Thyroid gland (tissue), 4 donors: ENCODE data around the gene KRTAP10-3.

Source experiments
- POLR2A ChIP-seq, 2 donors: fragments of 450-650 bp; IDR thresholded peaks; one replicate each; pipeline ENCODE4 v1.6.1; 2017; ENCODE audit warnings: antibody characterized with exemption in 2 of 2, mild to moderate bottlenecking in 2 of 2, moderate library complexity in 1 of 2
- TF ChIP-seq, protein P1 (sequence below), 6 experiments: fragments of 200-600 bp in 3 of 6; fragments of 450-650 bp in 3 of 6; sonication (generic) in 3 of 6; IDR thresholded peaks; one replicate each; pipeline ENCODE4 v1.5.1; 2016 to 2019; ENCODE audit warnings: antibody characterized with exemption in 6 of 6, mild to moderate bottlenecking in 2 of 6, inconsistent platforms in 1 of 6, moderate library complexity in 1 of 6

DNA sequence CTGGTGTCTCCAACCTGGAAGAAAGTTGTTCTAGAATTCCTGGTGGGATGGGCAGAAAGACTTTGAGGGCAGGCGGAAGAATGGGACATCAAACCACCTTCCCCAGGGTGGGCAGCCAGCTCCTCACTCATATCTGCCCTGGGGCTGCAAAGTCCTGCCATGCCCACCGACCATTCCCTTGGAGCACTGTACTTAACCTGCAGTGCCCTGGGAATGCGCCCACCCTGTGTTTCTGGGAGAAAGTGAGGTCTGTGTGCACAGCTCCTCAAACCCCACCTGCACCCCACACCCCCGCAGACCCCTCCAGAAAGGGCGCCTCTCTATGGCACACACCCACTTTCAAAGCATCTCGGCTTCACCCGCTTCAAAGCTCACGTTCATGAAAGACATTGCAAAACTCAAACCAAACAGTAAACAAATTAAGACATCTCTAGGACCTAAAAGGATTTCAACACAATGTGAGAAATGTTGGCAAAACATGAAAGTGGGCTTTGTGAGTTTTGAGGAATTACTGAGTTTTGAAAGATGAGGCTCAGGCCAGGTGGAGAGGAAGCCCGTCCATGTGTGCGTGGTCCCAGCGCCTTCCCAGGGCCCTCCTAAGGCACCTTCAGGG is 43.7 kb downstream of the KRTAP10-3 start:
- TF ChIP-seq POLR2A (IDR thresholded peaks at IDR 0.05): no peak
- TF ChIP-seq, protein P1, sequence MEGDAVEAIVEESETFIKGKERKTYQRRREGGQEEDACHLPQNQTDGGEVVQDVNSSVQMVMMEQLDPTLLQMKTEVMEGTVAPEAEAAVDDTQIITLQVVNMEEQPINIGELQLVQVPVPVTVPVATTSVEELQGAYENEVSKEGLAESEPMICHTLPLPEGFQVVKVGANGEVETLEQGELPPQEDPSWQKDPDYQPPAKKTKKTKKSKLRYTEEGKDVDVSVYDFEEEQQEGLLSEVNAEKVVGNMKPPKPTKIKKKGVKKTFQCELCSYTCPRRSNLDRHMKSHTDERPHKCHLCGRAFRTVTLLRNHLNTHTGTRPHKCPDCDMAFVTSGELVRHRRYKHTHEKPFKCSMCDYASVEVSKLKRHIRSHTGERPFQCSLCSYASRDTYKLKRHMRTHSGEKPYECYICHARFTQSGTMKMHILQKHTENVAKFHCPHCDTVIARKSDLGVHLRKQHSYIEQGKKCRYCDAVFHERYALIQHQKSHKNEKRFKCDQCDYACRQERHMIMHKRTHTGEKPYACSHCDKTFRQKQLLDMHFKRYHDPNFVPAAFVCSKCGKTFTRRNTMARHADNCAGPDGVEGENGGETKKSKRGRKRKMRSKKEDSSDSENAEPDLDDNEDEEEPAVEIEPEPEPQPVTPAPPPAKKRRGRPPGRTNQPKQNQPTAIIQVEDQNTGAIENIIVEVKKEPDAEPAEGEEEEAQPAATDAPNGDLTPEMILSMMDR (IDR thresholded peaks at IDR 0.05): no peak
